GM18873 (cell line): Measurements from ENCODE around the gene CCDC51.
A peak's percentile ranks its signal among the peaks of the same experiment; 100 is the strongest.
"Not testable (repeated sequence)": the region's sequence is repeated elsewhere in the genome, so short reads cannot be mapped to it uniquely, and the experiment has no call there.

Experiments used
- ATAC-seq: cut with Tn5 transposase; IDR thresholded peaks from one replicate; pipeline ENCODE4 v1.9.1; 2021; ENCODE audit warnings: mild to moderate bottlenecking, moderate library complexity, moderate number of reproducible peaks; ENCODE audit not compliant: unreplicated experiment, low FRiP score

Gene CCDC51, protein sequence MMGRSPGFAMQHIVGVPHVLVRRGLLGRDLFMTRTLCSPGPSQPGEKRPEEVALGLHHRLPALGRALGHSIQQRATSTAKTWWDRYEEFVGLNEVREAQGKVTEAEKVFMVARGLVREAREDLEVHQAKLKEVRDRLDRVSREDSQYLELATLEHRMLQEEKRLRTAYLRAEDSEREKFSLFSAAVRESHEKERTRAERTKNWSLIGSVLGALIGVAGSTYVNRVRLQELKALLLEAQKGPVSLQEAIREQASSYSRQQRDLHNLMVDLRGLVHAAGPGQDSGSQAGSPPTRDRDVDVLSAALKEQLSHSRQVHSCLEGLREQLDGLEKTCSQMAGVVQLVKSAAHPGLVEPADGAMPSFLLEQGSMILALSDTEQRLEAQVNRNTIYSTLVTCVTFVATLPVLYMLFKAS

DNA sequence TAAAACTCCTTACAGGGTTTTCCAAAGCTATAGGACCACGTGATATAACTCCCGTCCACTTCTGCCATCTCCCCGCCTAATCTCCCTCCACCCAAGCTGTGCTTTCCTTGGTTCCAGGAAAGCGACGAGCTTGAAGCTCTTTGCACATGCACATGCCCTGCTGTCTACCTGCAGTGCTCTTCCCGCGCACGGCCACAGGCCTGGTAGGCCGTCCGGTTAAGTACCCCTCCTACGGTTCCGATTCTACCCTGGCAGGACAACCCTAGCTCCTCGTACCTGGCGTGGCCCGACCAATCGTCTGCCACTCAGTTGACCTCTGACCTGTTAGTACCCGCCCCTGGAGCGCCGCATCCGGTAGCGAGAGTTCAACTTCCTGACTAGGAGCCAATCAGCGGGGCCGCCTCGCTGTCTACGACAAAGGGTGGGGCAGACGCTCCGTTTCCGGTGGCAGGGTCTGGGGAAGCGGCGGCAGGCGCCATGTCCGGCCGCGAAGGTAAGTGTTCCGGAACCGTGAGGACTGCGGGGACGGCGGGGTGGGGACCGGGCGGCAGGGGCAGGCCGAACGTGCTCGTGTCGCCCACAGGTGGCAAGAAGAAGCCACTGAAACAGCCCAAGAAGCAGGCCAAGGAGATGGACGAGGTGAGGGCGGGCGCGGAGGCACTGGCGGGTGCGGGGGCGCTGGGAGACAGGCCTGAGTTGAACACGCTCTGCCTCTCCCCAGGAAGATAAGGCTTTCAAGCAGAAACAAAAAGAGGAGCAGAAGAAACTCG lies at the start of gene CCDC51, which contains the start of gene TMA7:
CCDC51 (minus strand) TSS at position 300 of the 770 bp plus-strand sequence. CDS start 4,991 bp downstream, outside the sequence.
TMA7 (plus strand) TSS at position 438 of the 770 bp plus-strand sequence; CDS start at position 478, 40 bp downstream.
- peak; percentile 89 for ATAC-seq

DNA sequence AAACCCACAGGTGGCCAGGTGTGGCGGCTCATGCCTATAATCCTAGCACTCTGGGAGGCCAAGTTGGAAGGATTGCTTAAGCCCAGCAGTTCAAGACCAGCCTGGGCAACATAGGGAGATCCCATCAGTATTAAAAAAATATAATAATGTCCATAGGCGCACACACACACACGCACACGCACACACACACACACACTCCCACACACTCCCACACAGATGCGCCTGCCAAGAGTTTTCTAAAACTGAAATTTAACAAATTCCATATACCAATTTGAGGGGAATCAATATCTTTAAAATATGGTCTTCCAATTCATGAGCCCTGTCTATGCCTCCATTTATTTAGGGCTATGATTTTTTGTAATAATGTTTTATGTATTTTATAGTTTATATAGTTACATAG lies 47.0 kb upstream of the CCDC51 start:
- no peak for ATAC-seq

DNA sequence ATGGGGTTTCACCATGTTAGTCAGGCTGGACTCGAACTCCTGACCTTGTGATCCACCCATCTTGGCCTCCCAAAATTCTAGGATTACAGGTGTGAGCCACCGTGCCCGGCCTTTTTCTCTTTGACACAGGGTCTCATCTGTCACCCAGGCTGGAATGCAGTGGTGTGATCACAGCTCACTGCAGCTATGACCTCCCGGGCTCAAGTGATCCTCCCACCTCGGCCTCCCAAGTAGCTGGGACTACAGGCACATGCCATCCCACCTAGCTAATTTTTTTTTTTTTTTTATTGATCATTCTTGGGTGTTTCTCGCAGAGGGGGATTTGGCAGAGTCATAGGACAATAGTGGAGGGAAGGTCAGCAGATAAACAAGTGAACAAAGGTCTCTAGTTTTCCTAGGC lies 42.9 kb upstream of the CCDC51 start:
- not testable (repeated sequence) for ATAC-seq

DNA sequence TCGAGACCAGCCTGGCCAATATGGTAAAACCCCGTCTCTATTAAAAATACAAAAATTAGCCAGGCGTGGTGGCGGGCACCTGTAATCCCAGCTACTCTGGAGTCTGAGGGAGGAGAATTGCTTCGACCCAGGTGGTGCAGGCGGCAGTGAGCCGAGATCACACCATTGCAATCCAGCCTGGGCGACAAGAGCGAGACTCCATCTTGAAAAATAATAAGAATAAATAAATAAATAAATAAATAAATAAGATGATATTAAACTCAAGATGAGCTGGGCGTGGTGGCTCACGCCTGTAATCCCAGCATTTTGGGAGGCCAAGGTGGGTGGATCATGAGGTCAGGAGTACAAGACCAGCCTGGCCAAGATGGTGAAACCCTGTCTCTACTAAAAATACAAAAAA lies 41.0 kb upstream of the CCDC51 start:
- not testable (repeated sequence) for ATAC-seq

DNA sequence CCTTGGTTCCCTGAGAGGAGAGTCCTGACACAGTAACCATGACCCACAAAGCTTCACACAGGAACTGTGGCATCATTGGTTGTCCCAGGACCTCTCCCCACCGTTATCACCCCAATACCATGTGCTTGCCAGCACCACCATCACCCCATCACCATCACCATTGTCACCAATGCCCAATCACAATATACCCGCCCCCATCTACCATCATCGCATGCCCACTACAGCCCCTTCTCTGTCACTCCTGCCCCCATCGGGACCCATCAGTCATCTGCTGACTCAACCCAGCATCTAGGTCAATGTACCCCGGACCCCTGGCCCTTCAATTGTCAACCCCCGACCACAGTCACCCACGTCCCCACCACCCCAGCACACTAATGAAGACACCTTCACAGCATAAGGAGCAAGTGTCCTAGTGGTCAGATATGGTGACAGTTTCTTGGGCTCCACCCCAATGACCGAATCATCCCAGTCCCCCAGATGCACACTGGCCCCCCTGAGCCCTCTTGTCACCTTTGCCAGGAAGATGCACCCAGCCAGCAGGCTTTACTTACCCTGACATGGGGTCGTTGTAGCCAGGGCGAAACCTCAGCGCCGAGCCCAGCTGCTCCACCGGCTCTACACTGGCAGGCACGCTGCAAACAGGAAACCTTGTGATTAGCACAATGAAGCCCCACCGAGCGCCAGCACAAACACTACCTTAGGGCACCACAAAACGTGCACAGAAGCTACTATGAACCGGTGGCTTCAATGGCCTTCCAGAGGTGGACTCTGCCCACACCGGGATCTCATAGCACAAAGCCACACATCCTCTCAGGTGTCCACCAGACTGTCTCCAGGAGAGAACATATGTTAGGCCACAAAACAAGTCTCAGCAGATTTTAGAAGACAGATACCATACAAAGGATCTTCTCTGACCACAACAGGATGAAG lies 39.0 kb upstream of the CCDC51 start:
- no peak for ATAC-seq

DNA sequence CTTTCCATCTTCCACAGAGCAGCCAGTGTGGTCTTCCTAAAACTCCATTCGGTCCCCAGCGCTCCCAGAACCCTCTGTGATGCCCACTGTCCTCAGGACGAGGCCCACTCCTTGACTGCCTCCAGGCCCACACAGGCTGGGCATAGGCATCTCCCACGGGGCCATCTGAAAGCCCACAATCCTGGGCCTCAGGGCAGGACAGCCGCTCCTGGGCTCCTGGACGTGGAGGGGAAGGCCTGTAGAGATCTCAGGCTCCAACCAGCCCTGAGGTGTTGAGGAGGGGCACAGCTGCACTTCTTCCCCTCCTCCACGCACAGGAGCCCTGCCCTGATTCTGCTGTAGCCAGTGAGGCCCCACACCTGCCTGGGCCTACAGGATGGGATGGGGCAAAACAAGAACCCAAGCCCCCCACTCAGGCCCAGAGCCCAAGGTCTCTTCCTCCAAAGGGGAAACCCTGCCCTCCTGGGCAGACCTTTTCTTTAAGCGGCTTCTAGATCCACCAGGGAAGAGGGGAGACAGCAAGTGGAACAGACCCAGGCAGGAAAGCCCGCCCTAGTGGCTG lies 38.1 kb upstream of the CCDC51 start:
- no peak for ATAC-seq

DNA sequence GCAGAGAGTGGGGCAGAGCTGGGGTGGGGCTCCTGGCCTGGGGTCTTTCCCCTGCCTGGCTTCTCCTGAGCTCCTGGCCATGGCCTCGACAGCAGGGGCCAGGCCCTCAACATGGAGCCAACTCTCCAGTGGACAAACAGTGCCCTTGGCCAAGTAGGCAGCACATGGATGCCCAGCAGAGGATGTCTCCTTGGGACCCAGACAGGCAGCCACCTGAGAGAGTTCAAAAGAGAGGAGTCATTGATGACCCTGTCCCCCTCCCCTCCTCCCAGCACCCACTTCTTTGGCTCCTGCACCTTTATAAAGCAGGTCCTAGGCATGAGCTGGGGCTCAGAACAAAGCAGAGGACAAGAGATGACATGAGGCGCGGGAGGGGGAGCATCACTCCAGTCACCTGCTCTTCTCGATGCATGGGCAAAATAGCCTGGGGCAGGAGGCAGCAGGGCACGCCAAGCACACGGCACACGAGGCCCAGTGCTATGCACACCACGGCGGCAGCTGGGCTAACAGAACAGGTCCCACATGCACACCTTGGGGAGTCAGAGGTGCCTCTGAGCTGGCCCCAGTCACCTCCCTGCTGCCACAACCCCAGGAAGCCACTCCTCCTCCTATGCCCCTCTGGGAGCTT lies 36.6 kb upstream of the CCDC51 start:
- ATAC-seq: no peak

DNA sequence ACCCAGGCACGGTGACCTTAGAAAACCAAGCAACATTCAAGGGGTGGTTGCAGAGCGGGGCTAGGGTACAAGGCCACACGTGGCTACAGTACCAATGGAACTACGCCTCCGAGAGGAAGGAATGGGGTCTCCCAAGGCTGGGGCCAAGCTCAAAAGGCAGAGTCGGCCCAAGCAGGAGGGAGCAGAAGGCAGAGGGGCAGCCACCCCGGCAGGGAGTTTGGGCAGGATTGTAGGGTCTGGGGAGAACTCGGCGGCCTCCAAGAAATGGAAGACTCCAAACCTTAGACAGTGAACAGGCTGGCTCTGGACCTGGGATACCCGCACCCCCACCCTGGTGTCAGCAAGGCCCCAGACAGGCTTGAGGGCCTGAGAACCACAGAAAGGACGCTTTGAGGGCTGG lies 35.3 kb upstream of the CCDC51 start:
- ATAC-seq: no peak

DNA sequence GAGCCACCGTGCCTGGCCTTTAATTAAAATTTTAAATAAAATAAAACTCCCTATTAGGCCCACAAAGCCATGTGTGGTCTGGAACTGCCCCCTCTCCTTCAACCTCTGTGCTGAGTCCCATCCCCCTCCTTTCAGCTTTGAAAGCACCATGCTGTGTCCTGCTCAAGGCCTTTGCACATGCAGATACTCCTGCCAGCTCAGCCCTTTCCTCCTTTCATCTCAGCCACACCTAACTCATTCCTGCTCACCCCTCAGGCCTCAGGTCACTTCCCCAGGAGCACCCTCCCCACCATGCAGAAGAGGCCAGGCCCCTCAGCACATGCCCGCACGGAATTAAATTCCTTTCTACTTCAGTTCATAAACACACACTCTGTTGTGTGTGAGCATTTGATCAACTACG lies 34.7 kb upstream of the CCDC51 start:
- ATAC-seq: no peak

DNA sequence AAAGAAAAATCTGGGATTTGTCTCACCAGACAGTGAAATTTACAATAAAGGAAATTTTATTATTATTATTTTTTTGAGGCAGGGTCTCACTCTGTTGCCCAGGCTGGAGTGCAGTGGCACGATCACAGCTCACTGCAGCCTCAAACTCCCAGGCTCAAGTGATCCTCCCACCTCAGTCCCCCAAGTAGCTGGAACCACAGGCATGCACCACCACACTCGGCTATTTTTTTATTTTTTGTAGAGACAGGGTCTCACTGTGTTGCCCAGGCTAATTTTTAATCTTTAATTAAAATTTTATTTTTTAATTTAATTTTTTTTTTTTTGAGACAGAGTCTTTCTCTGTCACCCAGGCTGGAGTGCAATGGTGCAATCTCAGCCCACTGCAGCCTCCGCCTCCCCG lies 34.1 kb upstream of the CCDC51 start:
- not testable (repeated sequence) for ATAC-seq

DNA sequence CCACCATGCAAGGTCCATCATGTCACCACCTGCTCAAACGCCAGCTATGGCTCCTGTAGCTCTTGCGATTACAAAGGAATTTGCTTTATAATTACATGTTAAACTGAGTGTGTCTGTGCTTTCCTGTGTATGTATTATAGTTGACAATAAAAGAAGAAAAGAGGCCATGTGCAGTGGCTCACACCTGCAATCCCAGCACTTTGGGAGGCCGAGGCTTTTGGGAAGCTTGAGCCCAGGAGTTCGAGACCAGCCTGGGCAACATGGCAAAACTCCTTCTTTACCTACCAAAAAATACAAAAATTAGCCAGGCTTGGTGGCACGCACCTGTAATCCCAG lies 33.7 kb upstream of the CCDC51 start:
- ATAC-seq: no peak

DNA sequence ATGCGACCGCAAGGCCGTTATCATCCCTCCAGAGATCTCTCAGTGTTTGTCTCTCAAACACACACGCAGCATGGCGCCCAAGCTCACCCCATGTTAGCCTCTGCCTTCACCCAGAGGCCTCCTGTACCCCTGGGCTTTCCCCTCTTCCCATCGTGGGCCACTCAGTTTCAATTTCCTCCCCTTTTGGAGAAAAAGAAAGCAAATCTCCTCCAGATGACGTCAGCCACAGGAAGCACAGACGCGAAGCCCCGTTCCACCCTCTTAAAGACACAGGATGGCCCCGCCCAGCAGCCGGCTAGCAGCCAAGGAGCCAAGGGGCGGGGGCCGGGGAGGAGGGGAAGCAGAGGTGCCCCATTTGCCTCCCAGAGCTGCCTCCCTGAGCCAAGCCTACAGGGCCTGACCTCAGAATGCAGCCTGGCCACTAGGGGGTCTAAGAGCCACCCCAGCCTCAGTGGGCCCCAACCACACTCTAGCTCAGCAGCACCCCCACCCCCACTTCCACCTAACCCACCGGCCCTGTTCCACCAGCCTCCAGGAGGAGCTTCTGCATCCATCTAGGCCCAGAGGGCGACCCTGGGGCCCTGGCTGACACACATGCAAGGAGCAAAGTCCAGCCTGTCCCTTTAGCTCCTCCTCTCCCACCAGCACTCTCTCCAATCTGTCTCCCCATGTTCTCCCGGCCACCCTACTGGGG lies 33.2 kb upstream of the CCDC51 start:
- ATAC-seq: peak; percentile 75

DNA sequence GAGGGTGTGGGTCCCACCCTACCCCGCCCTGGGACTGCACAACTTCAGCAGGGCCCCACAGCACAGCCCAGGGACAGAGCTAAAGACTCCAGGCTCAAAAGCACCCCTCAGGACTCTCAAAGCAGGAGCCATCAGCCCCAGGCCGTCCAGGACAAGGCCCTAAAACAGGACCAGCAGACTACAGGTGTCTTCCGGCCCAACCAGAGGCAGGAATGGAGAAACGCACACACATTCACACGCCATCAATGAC lies 32.7 kb upstream of the CCDC51 start:
- ATAC-seq: no peak

DNA sequence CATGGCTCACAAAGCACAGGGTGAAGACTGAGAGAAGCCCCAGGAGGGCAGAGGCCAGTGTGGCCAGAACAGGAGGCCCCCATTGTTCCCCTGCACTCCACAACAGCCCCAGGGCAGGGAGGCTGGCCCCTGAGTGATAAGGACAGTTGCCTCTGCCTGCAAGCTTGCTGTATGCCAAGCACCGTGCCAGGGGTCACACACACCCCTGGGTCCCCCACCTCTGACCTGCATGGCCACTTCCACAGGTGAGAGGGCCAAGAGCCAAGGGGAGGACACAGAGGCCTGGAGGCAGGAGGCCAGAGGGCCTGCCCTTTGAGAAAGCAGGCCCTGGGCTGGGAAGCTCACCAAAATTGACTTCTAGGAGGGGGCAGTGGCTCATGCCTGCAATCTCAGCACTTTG lies 30.4 kb upstream of the CCDC51 start:
- ATAC-seq: no peak

DNA sequence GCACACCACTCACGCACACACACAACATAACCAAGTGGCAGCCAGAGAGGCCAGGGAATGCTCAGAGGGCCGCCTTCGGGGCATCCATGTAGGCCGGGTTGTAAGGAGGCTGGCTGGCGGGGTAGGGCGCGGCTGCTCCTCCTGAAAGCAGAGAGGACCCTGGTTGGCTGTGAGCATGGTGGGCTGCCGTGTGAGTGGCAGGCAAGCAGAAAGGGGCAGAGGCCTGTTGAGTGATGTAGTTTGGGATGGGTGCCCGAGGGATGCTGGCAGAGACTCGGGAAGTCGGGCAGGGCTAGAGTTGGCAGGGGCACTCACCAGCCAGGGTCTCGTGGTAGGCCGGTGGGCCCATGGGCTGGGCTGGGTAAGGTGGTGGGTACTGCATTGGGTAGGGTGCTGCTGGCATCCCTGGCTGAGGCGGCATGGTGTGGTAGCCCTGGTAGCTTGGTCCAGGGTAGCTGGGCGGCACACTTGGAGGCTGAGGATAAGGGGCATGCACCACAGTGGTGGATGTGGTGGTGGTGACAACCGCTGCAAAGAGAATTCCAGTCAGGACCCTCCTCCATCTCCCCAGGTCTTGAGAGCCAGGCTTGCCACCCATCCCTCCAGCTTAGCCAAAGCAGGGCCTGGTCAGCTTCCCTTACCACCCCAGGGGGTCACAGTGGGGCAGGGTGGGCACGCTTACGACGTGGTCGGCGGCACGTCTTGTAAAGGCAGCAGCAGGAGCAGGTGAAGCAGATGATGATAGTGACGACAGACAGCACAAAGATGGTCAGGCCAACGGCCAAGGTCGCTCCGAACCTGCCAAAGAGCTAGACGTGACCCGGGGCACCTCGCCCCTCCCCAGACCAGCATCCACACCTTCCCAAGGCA lies 29.4 kb upstream of the CCDC51 start:
- ATAC-seq: no peak

DNA sequence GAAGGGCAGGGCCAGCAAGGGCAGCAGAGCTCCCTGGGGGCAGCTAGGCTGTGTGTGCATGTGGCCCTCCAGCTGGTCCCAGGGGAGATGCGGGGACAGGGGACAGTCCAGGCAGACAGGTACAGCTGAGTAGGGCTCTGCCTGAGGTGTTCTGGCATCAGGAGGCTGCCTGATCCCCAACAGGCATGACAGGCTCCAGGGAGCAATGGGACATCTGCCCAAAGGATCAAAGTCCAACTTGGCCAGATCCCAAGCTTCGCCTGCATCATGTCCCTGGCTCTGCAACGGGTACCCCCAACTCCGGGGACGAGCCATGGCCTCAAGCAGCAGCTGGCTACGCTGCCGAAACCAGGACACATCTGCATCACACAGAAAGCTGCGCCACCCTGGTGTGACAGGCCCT lies 28.4 kb upstream of the CCDC51 start:
- no peak for ATAC-seq

DNA sequence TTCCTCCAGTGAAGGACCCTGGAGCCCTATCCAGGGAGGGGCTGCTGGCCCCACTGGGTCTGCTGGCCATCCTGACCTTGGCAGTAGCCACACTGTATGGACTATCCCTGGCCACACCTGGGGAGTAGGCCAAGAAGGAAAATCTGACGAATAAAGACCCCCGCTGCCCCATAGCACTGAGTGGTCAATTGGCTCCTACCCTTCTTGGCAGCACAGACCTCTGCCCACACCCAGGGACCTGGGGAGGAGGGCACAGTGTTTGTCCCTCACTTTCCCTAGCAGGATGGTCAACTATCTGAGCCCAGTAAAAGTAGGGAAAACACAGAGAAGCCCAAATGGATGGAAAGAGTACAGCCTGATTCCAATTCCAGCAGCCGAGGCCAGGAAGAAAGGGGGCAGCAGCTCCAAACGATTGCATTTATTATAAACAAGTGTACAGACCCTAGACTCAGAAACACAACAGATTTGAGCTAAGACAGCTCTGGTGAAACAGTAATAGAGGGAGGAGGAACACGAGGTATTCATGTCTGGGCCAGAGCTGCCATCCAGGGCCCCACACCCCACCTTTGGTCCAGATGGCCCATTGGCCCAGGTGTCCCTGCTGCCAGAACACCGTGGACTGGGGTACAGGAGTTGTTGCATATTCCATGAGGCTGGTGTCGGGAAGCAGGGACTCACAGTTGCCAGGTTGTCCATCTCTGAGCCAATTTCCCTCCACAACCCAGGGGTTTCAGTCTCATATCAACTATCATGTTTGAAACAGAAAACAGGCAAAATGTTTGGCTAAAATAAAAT lies 27.8 kb upstream of the CCDC51 start:
- no peak for ATAC-seq

DNA sequence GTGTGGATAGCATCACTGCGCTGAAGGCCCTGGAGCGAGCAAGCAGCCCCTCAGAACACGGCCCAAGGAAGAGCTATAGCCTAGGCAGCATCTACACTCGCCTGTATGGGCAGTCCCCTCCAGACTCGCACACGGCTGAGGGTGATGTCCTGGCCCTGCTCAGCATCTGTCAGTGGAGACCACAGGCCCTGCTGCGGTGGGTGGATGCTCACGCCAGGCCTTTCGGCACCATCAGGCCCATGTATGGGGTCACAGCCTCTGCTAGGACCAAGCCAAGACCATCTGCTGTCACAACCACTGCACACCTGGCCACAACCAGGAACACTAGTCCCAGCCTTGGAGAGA lies 27.2 kb upstream of the CCDC51 start:
- no peak for ATAC-seq
